Measurements from ENCODE around the gene PRKN. TPM values are rescaled to one million over a fixed set of nuclear protein-coding genes. Genes with fewer than 3 reads are reported as not detected.

PRKN gene
- total and polyA plus RNA-seq, 2 donors (not counting 3 experiments of a cell fraction or from before 2014, with no cell fraction given), result 0.06 TPM; not detected in 1

DNA sequence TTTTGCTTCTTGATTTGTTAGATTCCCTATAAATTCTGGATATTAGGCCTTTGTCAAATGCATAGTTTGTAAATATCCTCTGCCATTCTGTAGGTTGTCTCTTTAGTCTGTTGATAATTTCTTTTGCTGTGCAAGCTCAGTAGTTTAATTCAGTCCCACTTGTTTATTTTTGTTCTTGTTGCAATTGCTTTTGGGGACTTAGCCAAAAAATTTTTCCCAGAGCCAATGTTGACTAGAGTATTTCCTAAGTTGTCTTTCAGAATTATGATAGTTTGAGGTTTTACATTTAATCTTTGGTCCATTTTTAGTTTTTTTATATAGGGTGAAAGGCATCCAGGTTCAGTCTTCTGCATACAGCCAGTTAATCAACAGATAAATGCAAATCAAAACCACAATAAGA is 96.0 kb downstream of the PRKN start:
- no peaks in the 10 kb centered on the region for H3K9me3 ChIP-seq (replicated peaks; ENCODE audit: control insufficient read depth, insufficient read depth, low read length)
- H3K9ac ChIP-seq (replicated peaks; ENCODE audit: extremely low read depth, insufficient read depth, low read length), result no peak overlapping the region
- POLR2A ChIA-PET, result no interaction called here
- no peak for DNase-seq (ENCODE audit: low read depth, low spot score)
- no peak overlapping the region for H3K4me3 ChIP-seq (replicated peaks in 1 of 3; ENCODE audit: insufficient read depth in 1 of 3, low read depth in 1 of 3, low read length in 3 of 3)
- TF ChIP-seq EZH2 (IDR thresholded peaks at IDR 0.05; ENCODE audit: borderline replicate concordance, low read depth, low read length, severe bottlenecking) (no peak), POLR2A (IDR thresholded peaks at IDR 0.05; ENCODE audit: low read depth, low read length) (no peak), FOS (IDR thresholded peaks at IDR 0.05; ENCODE audit: borderline replicate concordance, insufficient read depth, low read length) (no peak), GATA2 (IDR thresholded peaks at IDR 0.05; ENCODE audit: insufficient read depth, insufficient read length, low read depth, low read length) (no peak), MYC (IDR thresholded peaks at IDR 0.05; ENCODE audit: low read depth, low read length) (no peak), POLR2AphosphoS5 (IDR thresholded peaks at IDR 0.05; ENCODE audit: insufficient read depth, low read depth, low read length) (no peak), JUN (IDR thresholded peaks at IDR 0.05; ENCODE audit: borderline replicate concordance, insufficient read depth, insufficient read length, low read depth) (no peak)
- TF ChIP-seq, protein P1, sequence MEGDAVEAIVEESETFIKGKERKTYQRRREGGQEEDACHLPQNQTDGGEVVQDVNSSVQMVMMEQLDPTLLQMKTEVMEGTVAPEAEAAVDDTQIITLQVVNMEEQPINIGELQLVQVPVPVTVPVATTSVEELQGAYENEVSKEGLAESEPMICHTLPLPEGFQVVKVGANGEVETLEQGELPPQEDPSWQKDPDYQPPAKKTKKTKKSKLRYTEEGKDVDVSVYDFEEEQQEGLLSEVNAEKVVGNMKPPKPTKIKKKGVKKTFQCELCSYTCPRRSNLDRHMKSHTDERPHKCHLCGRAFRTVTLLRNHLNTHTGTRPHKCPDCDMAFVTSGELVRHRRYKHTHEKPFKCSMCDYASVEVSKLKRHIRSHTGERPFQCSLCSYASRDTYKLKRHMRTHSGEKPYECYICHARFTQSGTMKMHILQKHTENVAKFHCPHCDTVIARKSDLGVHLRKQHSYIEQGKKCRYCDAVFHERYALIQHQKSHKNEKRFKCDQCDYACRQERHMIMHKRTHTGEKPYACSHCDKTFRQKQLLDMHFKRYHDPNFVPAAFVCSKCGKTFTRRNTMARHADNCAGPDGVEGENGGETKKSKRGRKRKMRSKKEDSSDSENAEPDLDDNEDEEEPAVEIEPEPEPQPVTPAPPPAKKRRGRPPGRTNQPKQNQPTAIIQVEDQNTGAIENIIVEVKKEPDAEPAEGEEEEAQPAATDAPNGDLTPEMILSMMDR (IDR thresholded peaks at IDR 0.05; ENCODE audit: extremely low read depth in 1 of 2, insufficient read depth in 1 of 2, low read depth in 1 of 2, low read length in 2 of 2), result no peak
- TF ChIP-seq, protein P2, sequence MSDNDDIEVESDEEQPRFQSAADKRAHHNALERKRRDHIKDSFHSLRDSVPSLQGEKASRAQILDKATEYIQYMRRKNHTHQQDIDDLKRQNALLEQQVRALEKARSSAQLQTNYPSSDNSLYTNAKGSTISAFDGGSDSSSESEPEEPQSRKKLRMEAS (IDR thresholded peaks at IDR 0.05; ENCODE audit: insufficient read depth, insufficient read length), result no peak
- no peaks in the 10 kb centered on the region for H3K36me3 ChIP-seq (ENCODE audit: control insufficient read depth in 2 of 2, extremely low read depth in 1 of 2, insufficient read depth in 2 of 2, low read length in 2 of 2)
- no peaks in the 10 kb centered on the region for H3K9me1 ChIP-seq (replicated peaks; ENCODE audit: control insufficient read depth, extremely low read depth, insufficient read depth, low read length)
- no peaks in the 10 kb centered on the region for H3K79me2 ChIP-seq (ENCODE audit: control insufficient read depth, insufficient read depth, low read length)
- CTCF ChIA-PET, result no interaction called here
- no peak overlapping the region for H2AFZ ChIP-seq (ENCODE audit: low read depth, low read length)
- no peak overlapping the region for H3K4me2 ChIP-seq (ENCODE audit: insufficient read depth, low read length)
- no TSS peak for BruUV-seq (replicated peaks)
- H3K4me1 ChIP-seq (ENCODE audit: control insufficient read depth, extremely low read depth, insufficient read depth, low read length), result no peaks in the 10 kb centered on the region
- dilution Hi-C loops (cut with MboI; ENCODE audit: extremely low pct_ligation_motif_present, low sequenced_read_pairs), result no loop called here
- H4K20me1 ChIP-seq (replicated peaks; ENCODE audit: control insufficient read depth, extremely low read depth, insufficient read depth, low read length), result no peaks in the 10 kb centered on the region
- H3K27ac ChIP-seq (ENCODE audit: insufficient read depth, low read depth, low read length), result no peak overlapping the region
- no peak for FAIRE-seq
- intact Hi-C loops (cut with micrococcal nuclease), result no loop called here
- H3K27me3 ChIP-seq (ENCODE audit: control insufficient read depth in 2 of 2, insufficient read depth in 2 of 2, low read length in 2 of 2), result no peaks in the 10 kb centered on the region

All from endothelial cell of umbilical vein (primary cell).